ENCODE measurements around the gene ATP23. TPM values are rescaled to one million over a fixed set of nuclear protein-coding genes. Genes with fewer than 3 reads are reported as not detected.

The ATP23 gene
- polyA plus RNA-seq, 2 of the 4 experiments (the other 2 are of a cell fraction): 7.5 to 13.4 TPM

GRCh38 chr12:57964421-57964820 is 23.1 kb downstream of the ATP23 start:
- Histone ChIP-seq H3K4me1 (no peaks in the 10 kb centered on the region), H3K4me2 (no peak overlapping the region), H3K27ac (no peak overlapping the region), H3K4me3 (no peak overlapping the region), H3K9me3 (0 out of 3 replicates have a peak, but pooled peaks cover 6% of the 10 kb centered on the region)
- ATAC-seq (no peak), DNase-seq (ENCODE audit: low read depth in 1 of 2, low spot score in 1 of 2) (no peak), FAIRE-seq (no peak)
- ChIA-PET CTCF (no interaction called here), POLR2A (no interaction called here)
- no peak for TF ChIP-seq GATA3 (IDR thresholded peaks at IDR 0.05; ENCODE audit: borderline replicate concordance)
- TF ChIP-seq KDM1A (IDR thresholded peaks at IDR 0.05; ENCODE audit: low read depth): no peak
- TF ChIP-seq HEYL (CRISPR knock-in tag; IDR thresholded peaks at IDR 0.05): no peak
- TF ChIP-seq CTCF (IDR thresholded peaks at IDR 0.05): no peak
- TF ChIP-seq ZSCAN20 (CRISPR knock-in tag; IDR thresholded peaks at IDR 0.05): no peak
- no peak for TF ChIP-seq FOSL2 (IDR thresholded peaks at IDR 0.05)
- no peak for TF ChIP-seq FOSL2 (CRISPR knock-in tag; IDR thresholded peaks at IDR 0.05)
- 9% methylated on average over 1 of the region's 1 CpG for WGBS (ENCODE audit: missing lambda C conversion rate)

- peak overlapping the region; percentile 19; the same call in 2 of the 3 replicates for H3K4me2 ChIP-seq
- no peak for FAIRE-seq
- H3K4me3 ChIP-seq: no peak overlapping the region
- peak in 1 of 2 experiments; percentile 19 for DNase-seq (ENCODE audit: low read depth in 1 of 2, low spot score in 1 of 2)
- no peaks in the 10 kb centered on the region for H3K4me1 ChIP-seq
- WGBS (ENCODE audit: missing lambda C conversion rate): 63% methylated on average over 8 of the region's 8 CpGs
- H3K9me3 ChIP-seq: 0 out of 3 replicates have a peak, but pooled peaks cover 3% of the 10 kb centered on the region
- ChIA-PET POLR2A (no interaction called here), CTCF (interaction anchor here (0.6 to 1.6 kb wide), 2 partner anchors 9 to 17 kb away, joined by 3 read pairs; no protein-coding TSS in a partner anchor)
- no peak overlapping the region for H3K27ac ChIP-seq
- TF ChIP-seq CHD4 (IDR thresholded peaks at IDR 0.05; ENCODE audit: borderline replicate concordance) (no peak), POLR2A (IDR thresholded peaks at IDR 0.05; ENCODE audit: low read length) (no peak), FOSL2 (IDR thresholded peaks at IDR 0.05) (no peak), FOSL2 (CRISPR knock-in tag; IDR thresholded peaks at IDR 0.05) (no peak), ELK1 (IDR thresholded peaks at IDR 0.05; ENCODE audit: low read depth, low read length) (no peak)
- no peak for ATAC-seq
These were observed 24.4 kb downstream of the ATP23 start for GRCh38 chr12:57965766-57966165.

GRCh38 chr12:57966536-57966935 is 25.2 kb downstream of the ATP23 start:
- FAIRE-seq (no peak), ATAC-seq (no peak)

More at GRCh38 chr12:57966536-57966935, 25.2 kb downstream of the ATP23 start:
- no peak overlapping the region for H3K27ac ChIP-seq
- TF ChIP-seq MAX (IDR thresholded peaks at IDR 0.05) (no peak), BHLHE40 (IDR thresholded peaks at IDR 0.05; ENCODE audit: low read depth, low read length) (no peak), ESRRA (IDR thresholded peaks at IDR 0.05; ENCODE audit: borderline replicate concordance, low read length) (no peak), HMGXB4 (CRISPR knock-in tag; IDR thresholded peaks at IDR 0.05; ENCODE audit: borderline replicate concordance) (no peak), CTCF (IDR thresholded peaks at IDR 0.05) (no peak), SMC3 (IDR thresholded peaks at IDR 0.05) (no peak), HOXB5 (CRISPR knock-in tag; IDR thresholded peaks at IDR 0.05) (no peak), CBX2 (IDR thresholded peaks at IDR 0.05; ENCODE audit: borderline replicate concordance, low read depth) (no peak), POLR2AphosphoS2 (conservative IDR thresholded peaks at IDR 0.05; ENCODE audit: low read length) (no peak), RNF2 (IDR thresholded peaks at IDR 0.05; ENCODE audit: borderline replicate concordance, low read depth) (no peak), KDM5A (IDR thresholded peaks at IDR 0.05) (no peak), JUNB (IDR thresholded peaks at IDR 0.05) (no peak)
- DNase-seq (ENCODE audit: low read depth in 1 of 2, low spot score in 1 of 2): no peak
- 0 out of 3 replicates have a peak, but pooled peaks cover 3% of the 10 kb centered on the region for H3K9me3 ChIP-seq
- no peak overlapping the region for H3K4me2 ChIP-seq
- POLR2A ChIA-PET: no interaction called here
- no peak overlapping the region for H3K4me3 ChIP-seq
- CTCF ChIA-PET: interaction anchor here (1.6 kb wide), 1 partner anchor 17 kb away, joined by 3 read pairs; no protein-coding TSS in a partner anchor
- H3K4me1 ChIP-seq: no peaks in the 10 kb centered on the region

Data from A549 (cell line).